ENCODE data around the gene COQ6.
"Not testable (repeated sequence)": the region's sequence is repeated elsewhere in the genome, so short reads cannot be mapped to it uniquely, and the experiment has no call there.

Gene COQ6

GRCh38 chr14:73988065-73988464 lies 38.0 kb downstream of the COQ6 start:
- no peak for DNase-seq (ENCODE audit: low read depth)

- DNase-seq (ENCODE audit: low read depth): not testable (repeated sequence)
These were observed 38.6 kb downstream of the COQ6 start for GRCh38 chr14:73988656-73989055.

- no peak for DNase-seq (ENCODE audit: low read depth)
These were observed 41.0 kb downstream of the COQ6 start for GRCh38 chr14:73991092-73991491.

GRCh38 chr14:73994926-73995325 lies 44.8 kb downstream of the COQ6 start:
- not testable (repeated sequence) for DNase-seq (ENCODE audit: low read depth)

- no peak for DNase-seq (ENCODE audit: low read depth)
These were observed 45.9 kb downstream of the COQ6 start for GRCh38 chr14:73995977-73996378.

GRCh38 chr14:73996731-73997107 lies 46.6 kb downstream of the COQ6 start:
- DNase-seq (ENCODE audit: low read depth): no peak

- no peak for DNase-seq (ENCODE audit: low read depth)
These were observed 47.2 kb downstream of the COQ6 start for GRCh38 chr14:73997108-73997943.

- DNase-seq (ENCODE audit: low read depth): no peak
These were observed 47.9 kb downstream of the COQ6 start for GRCh38 chr14:73997944-73998447.

- DNase-seq (ENCODE audit: low read depth): no peak
These were observed 48.6 kb downstream of the COQ6 start for GRCh38 chr14:73998726-73999125.

- DNase-seq (ENCODE audit: low read depth): not testable (repeated sequence)
These were observed 55.6 kb downstream of the COQ6 start for GRCh38 chr14:74005664-74006063.

- DNase-seq (ENCODE audit: low read depth): no peak
These were observed 58.9 kb downstream of the COQ6 start for GRCh38 chr14:74008843-74009499.
